ENCODE results near the gene NIN. TPM values are rescaled to one million over a fixed set of nuclear protein-coding genes. Genes with fewer than 3 reads are reported as not detected.
"Not testable (repeated sequence)": the region's sequence is repeated elsewhere in the genome, so short reads cannot be mapped to it uniquely, and the experiment has no call there.

The NIN gene
- total RNA-seq, 2 donors from 2014 or later, result 14.3 to 20.5 TPM

DNA sequence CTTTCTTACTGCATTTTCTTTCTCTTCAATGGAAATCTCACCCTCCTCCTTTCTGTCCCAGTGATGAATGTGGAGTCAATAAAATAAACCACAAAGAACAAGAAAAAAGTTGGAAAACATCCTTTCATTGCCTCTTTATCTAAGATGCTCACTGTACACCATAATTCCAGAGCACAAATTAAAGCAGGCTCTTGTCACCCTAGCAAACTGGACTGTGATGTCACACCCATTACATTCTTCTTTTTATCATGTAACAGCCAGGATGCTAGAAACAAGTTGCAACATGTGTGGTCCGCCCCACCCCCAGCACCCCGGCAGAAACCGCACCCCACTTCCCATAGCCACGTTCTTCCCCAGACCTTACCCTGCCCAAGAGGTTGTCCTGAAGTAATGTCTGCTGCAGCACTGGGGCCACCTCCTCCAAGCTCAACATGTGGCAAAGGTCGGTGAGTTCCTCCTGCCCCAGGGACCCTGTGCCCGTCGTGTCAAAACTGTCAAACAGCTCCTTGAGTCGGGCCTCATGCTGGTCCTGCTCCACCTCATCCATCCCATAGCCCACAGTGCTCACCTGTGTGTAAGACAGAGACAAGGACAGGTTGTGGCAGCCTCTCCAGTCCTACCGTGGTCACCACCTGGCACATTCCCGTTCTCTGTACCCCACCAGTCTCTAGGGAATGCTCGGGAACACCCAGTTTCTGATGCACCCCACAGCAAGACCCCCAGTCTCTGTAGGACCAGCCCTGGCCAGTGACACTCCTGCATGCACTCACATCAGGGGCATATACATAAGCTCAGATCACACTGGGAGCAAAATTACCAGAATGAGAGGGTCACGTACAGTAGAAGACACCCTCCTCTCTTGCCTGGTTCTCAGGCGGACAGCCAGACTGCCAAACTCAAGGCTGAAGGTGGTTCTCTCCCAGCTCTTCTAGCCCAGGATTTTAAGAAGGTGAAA, 9.2 kb downstream of the NIN start:
- Histone ChIP-seq H3K27ac (no peak overlapping the region), H3K36me3 (no peaks in the 10 kb centered on the region), H3K27me3 (replicated peaks; ENCODE audit: insufficient read depth) (no peaks in the 10 kb centered on the region), H3K4me3 (no peak overlapping the region), H3K4me1 (replicated peaks) (no peaks in the 10 kb centered on the region), H3K9me3 (no peaks in the 10 kb centered on the region)
- WGBS, result 60% methylated on average over 13 of the region's 13 CpGs
- intact Hi-C loops (cut with DNase I), result no loop called here
- no peak for TF ChIP-seq POLR2A (IDR thresholded peaks at IDR 0.05)
- DNase-seq (ENCODE audit: low spot score), result no peak

DNA sequence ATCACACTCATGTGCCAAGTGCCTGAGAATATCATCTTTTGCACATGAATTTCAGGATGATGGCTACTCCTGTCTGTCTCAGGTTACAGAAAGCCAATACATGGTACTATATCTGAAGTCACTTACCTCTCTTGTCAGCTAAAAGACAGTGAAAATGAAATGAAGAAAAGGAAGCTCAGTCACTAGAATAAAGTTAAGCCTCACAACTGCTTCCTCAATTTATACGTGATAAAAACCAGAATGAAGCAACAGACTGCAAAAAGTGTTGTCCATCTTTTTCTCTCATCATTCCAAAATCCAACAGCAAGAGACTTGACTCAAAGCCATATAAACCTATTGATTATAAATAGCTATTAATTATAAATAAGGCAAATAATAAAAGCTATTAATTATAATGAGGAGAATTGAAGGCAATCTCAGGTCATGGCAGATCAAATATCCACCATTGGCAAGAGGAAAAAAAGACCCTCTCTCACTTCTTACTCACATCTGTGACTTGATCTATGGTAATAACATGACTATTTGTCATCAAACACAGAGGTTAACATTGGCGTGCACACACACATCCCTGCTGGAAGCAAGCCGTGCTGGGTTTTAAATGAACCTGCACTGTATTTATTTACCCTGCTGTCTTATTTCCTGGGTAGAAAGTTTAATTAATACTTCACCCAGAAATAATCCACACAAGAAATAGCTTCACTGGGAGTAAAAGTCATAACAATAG, 10.0 kb downstream of the NIN start:
- TF ChIP-seq POLR2AphosphoS5 (IDR thresholded peaks at IDR 0.05) (no peak), POLR2A (IDR thresholded peaks at IDR 0.05) (no peak)
- WGBS, result 57% methylated on average over 3 of the region's 3 CpGs
- DNase-seq (ENCODE audit: low spot score), result no peak

GRCh38 chr14:50819303-50819702, 11.7 kb downstream of the NIN start:
- intact Hi-C loops (cut with DNase I); H3K9me3 ChIP-seq; H3K27me3 ChIP-seq (replicated peaks; ENCODE audit: insufficient read depth); H3K4me3 ChIP-seq; H3K4me1 ChIP-seq (replicated peaks); DNase-seq (ENCODE audit: low spot score); H3K36me3 ChIP-seq; H3K27ac ChIP-seq: not testable (repeated sequence)
- WGBS, result 91% methylated on average over 6 of the region's 6 CpGs

More for the DNA sequence above, 10.0 kb downstream of the NIN start:
- Histone ChIP-seq H3K27me3 (replicated peaks; ENCODE audit: insufficient read depth) (no peaks in the 10 kb centered on the region), H3K36me3 (no peaks in the 10 kb centered on the region), H3K27ac (no peak overlapping the region), H3K9me3 (no peaks in the 10 kb centered on the region), H3K4me3 (no peak overlapping the region), H3K4me1 (replicated peaks) (no peaks in the 10 kb centered on the region)
- intact Hi-C loops (cut with DNase I), result no loop called here

- intact Hi-C loops (cut with DNase I), result no loop called here
- DNase-seq (ENCODE audit: low spot score), result no peak
- 54% methylated on average over 6 of the region's 6 CpGs for WGBS
- Histone ChIP-seq H3K36me3 (no peaks in the 10 kb centered on the region), H3K9me3 (no peaks in the 10 kb centered on the region), H3K4me1 (replicated peaks) (no peaks in the 10 kb centered on the region), H3K4me3 (no peak overlapping the region), H3K27me3 (replicated peaks; ENCODE audit: insufficient read depth) (no peaks in the 10 kb centered on the region), H3K27ac (no peak overlapping the region)
- no peak for TF ChIP-seq POLR2AphosphoS5 (IDR thresholded peaks at IDR 0.05)
- TF ChIP-seq POLR2A (IDR thresholded peaks at IDR 0.05), result no peak
- TF ChIP-seq, protein P1, sequence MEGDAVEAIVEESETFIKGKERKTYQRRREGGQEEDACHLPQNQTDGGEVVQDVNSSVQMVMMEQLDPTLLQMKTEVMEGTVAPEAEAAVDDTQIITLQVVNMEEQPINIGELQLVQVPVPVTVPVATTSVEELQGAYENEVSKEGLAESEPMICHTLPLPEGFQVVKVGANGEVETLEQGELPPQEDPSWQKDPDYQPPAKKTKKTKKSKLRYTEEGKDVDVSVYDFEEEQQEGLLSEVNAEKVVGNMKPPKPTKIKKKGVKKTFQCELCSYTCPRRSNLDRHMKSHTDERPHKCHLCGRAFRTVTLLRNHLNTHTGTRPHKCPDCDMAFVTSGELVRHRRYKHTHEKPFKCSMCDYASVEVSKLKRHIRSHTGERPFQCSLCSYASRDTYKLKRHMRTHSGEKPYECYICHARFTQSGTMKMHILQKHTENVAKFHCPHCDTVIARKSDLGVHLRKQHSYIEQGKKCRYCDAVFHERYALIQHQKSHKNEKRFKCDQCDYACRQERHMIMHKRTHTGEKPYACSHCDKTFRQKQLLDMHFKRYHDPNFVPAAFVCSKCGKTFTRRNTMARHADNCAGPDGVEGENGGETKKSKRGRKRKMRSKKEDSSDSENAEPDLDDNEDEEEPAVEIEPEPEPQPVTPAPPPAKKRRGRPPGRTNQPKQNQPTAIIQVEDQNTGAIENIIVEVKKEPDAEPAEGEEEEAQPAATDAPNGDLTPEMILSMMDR (IDR thresholded peaks at IDR 0.05), result no peak
These were observed 14.4 kb downstream of the NIN start for GRCh38 chr14:50816395-50817047.

- H3K4me3 ChIP-seq; H3K36me3 ChIP-seq; H3K27me3 ChIP-seq (replicated peaks; ENCODE audit: insufficient read depth); DNase-seq (ENCODE audit: low spot score); H3K27ac ChIP-seq; H3K9me3 ChIP-seq; H3K4me1 ChIP-seq (replicated peaks); intact Hi-C loops (cut with DNase I): not testable (repeated sequence)
- 95% methylated on average over 5 of the region's 5 CpGs for WGBS
These were observed 15.4 kb downstream of the NIN start for GRCh38 chr14:50815526-50815925.

DNA sequence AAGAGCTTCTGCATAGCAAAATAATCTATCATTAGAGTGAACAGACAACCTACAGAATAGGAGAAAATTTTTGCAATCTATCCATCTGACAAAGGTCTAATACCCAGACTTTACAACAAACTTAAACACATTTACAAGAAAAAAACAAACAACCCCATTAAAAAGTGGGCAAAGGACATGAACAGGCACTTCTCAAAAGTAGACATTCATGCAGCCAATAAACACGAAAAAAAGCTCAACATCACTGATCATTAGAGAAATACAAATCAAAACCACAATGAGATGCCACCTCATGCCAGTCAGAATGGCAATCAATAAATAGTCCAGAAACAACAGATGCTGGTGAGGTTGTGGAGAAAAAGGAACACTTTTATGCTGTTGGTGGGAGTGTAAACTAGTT, 15.9 kb downstream of the NIN start:
- H3K4me1 ChIP-seq (replicated peaks); H3K27me3 ChIP-seq (replicated peaks; ENCODE audit: insufficient read depth); DNase-seq (ENCODE audit: low spot score); H3K27ac ChIP-seq; H3K9me3 ChIP-seq; intact Hi-C loops (cut with DNase I); H3K36me3 ChIP-seq; H3K4me3 ChIP-seq: not testable (repeated sequence)
- WGBS, result 60% methylated on average over 1 of the region's 1 CpG

- no peaks in the 10 kb centered on the region for H3K4me1 ChIP-seq (replicated peaks)
- no peak for DNase-seq (ENCODE audit: low spot score)
- WGBS, result 95% methylated on average over 3 of the region's 3 CpGs
- H3K27me3 ChIP-seq (replicated peaks; ENCODE audit: insufficient read depth), result no peaks in the 10 kb centered on the region
- TF ChIP-seq POLR2AphosphoS5 (IDR thresholded peaks at IDR 0.05) (no peak), POLR2A (IDR thresholded peaks at IDR 0.05) (no peak)
- TF ChIP-seq, protein P1 (IDR thresholded peaks at IDR 0.05), result no peak
- no peak overlapping the region for H3K4me3 ChIP-seq
- intact Hi-C loops (cut with DNase I), result no loop called here
- H3K36me3 ChIP-seq, result no peaks in the 10 kb centered on the region
- H3K27ac ChIP-seq, result no peak overlapping the region
- H3K9me3 ChIP-seq, result no peaks in the 10 kb centered on the region
These were observed 16.8 kb downstream of the NIN start for GRCh38 chr14:50814161-50814560.
